A549 (cell line): Measurements from ENCODE around the gene PCID2.

Source experiments
- CEBPB ChIP-seq, 2 experiments: fragments of >200 bp in 1 of 2; sonication (Bioruptor Twin) in 1 of 2; formaldehyde crosslinking in 1 of 2; IDR thresholded peaks; 2 replicates each; pipeline ENCODE4 v1.6.1; 2012 to 2016
- CTCF ChIP-seq: fragments of >200 bp; sonication (Bioruptor Twin); formaldehyde crosslinking; IDR thresholded peaks from 3 replicates; pipeline ENCODE4 v1.5.1; 2016
- E2F6 ChIP-seq: IDR thresholded peaks from 2 replicates; pipeline ENCODE4 v1.6.1; 2012; ENCODE audit warnings: low read depth, borderline replicate concordance
- FOSL2 ChIP-seq, 2 experiments: fragments of 450-650 bp in 1 of 2; fragments of >200 bp in 1 of 2; sonication (Bioruptor Twin) in 1 of 2; formaldehyde crosslinking; IDR thresholded peaks; 2 replicates each; pipeline versions ENCODE4 v1.5.0 to v1.6.1; 2016 to 2020; ENCODE audit warnings: mild to moderate bottlenecking in 1 of 2, moderate library complexity in 1 of 2
- JUN ChIP-seq, 2 experiments: fragments of >200 bp; sonication (Bioruptor Twin); formaldehyde crosslinking; IDR thresholded peaks; 2 replicates in 1 of 2; 3 replicates in 1 of 2; pipeline ENCODE4 v1.6.1; 2016 to 2017
- KDM1A ChIP-seq: fragments of 200-600 bp; sonication (generic); IDR thresholded peaks from 2 replicates; pipeline ENCODE4 v1.6.1; 2016; ENCODE audit warnings: low read depth, mild to moderate bottlenecking
- PBX3 ChIP-seq: IDR thresholded peaks from 2 replicates; pipeline ENCODE4 v1.6.1; 2012
- PHF8 ChIP-seq: fragments of 200-600 bp; sonication (generic); IDR thresholded peaks from 2 replicates; pipeline ENCODE4 v1.6.1; 2016; ENCODE audit warnings: low read depth, mild to moderate bottlenecking, antibody characterized with exemption, moderate library complexity, borderline replicate concordance
- POLR2A ChIP-seq: IDR thresholded peaks from 2 replicates; pipeline ENCODE4 v1.6.1; 2012; ENCODE audit warnings: mild to moderate bottlenecking, low read length
- TF ChIP-seq, protein P1 (sequence below): fragments of 150-350 bp; IDR thresholded peaks from 2 replicates; pipeline ENCODE4 v1.6.1; 2014; ENCODE audit warnings: low read depth, mild to moderate bottlenecking, low read length
- TF ChIP-seq, protein P2 (sequence below): fragments of >200 bp; sonication (Bioruptor Twin); formaldehyde crosslinking; IDR thresholded peaks from 3 replicates; pipeline ENCODE4 v1.6.1; 2016

DNA sequence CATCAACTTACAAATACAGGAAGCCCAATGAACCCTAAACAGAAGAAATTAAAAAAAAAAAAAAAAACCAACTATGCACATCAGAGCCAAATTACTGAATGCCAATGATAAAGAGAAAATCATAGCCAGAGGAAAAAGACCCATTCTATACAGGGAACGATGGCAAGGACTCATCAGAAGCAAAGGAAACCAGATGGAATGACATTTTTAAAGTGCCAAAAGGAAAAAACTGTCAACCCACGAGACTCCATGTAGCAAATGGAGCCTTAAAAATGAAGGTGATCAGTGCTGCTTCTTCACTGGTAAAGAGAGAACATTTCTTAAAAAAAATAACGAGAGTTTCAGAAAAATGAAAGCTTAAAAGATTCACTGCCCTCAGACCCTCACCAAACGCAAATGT lies 18.3 kb downstream of the PCID2 start:
- no peak for TF ChIP-seq JUN (IDR thresholded peaks at IDR 0.05)
- no peak for TF ChIP-seq CEBPB (IDR thresholded peaks at IDR 0.05)
- TF ChIP-seq CTCF = no peak
- TF ChIP-seq E2F6 = no peak
- TF ChIP-seq PHF8 = no peak
- TF ChIP-seq, protein P1, sequence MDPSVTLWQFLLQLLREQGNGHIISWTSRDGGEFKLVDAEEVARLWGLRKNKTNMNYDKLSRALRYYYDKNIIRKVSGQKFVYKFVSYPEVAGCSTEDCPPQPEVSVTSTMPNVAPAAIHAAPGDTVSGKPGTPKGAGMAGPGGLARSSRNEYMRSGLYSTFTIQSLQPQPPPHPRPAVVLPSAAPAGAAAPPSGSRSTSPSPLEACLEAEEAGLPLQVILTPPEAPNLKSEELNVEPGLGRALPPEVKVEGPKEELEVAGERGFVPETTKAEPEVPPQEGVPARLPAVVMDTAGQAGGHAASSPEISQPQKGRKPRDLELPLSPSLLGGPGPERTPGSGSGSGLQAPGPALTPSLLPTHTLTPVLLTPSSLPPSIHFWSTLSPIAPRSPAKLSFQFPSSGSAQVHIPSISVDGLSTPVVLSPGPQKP = no peak
- TF ChIP-seq FOSL2 (IDR thresholded peaks at IDR 0.05) = no peak
- TF ChIP-seq FOSL2 (CRISPR knock-in tag; IDR thresholded peaks at IDR 0.05) = no peak
- TF ChIP-seq PBX3 = no peak
- no peak for TF ChIP-seq KDM1A
- TF ChIP-seq, protein P2, sequence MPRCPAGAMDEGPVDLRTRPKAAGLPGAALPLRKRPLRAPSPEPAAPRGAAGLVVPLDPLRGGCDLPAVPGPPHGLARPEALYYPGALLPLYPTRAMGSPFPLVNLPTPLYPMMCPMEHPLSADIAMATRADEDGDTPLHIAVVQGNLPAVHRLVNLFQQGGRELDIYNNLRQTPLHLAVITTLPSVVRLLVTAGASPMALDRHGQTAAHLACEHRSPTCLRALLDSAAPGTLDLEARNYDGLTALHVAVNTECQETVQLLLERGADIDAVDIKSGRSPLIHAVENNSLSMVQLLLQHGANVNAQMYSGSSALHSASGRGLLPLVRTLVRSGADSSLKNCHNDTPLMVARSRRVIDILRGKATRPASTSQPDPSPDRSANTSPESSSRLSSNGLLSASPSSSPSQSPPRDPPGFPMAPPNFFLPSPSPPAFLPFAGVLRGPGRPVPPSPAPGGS = no peak
- no peak for TF ChIP-seq POLR2A
